KG1 (cell line): ENCODE results near the gene RPL7A.

Experiments used
- DNase-seq: peaks from one replicate; lab custom pipeline; 2025; lab: John Stamatoyannopoulos, UW

RPL7A gene

DNA sequence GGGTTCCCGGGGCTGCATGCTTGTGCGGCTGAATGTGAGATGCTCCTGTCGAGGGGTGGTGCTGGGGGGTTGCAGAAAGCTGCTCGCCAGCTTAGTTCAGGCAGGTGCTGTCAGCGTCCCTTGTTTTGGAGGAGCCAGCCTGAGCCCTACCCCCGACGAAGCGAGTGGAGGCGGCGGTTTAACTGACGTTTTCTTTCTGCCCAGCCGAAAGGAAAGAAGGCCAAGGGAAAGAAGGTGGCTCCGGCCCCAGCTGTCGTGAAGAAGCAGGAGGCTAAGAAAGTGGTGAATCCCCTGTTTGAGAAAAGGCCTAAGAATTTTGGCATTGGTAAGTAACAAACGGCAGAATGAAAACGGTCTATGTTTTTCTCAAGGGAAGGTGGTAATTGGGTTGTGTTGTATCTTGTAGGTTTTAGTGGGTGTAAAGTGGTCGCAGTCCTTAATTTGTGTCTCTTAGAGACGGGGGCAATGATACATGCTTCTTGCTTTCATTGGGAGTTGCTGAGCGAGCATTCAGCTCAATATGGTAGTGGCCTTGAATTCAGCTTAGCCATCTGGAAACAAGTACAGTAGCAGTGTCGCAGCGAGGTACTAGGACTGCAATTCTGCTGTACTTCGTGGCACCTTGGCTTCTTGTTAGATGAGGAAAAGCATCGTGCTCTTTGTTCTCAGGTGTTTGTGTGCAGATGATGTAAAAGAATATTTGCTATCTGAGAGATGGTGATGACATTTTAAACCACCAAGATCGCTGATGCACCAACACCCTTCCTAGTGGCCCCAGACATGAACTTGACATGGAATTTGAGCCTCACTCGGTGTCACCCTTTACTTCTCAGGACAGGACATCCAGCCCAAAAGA is 928 bp downstream of the RPL7A start:
- no peak for DNase-seq

- no peak for DNase-seq
Observed at GRCh38 chr9:133349965-133350616, 2.1 kb downstream of the RPL7A start.

DNA sequence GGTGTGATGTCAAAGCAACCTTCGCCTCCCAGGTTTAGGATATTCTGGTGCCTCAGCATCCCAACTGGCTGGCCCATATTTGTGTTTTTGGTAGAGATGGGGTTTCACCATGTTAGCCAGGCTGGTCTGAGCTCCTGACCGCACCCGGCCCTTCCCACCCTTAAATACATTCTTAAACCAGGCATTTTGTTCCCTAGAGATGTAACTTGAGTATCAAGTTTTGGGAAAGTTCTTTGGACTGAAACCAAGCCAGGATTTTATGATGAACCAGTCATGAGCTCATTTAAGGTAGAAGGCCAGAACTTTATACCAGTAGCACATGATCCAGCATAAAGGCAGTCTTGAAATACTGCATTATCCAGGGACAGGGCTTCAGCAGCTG is 3.5 kb downstream of the RPL7A start:
- no peak for DNase-seq

DNA sequence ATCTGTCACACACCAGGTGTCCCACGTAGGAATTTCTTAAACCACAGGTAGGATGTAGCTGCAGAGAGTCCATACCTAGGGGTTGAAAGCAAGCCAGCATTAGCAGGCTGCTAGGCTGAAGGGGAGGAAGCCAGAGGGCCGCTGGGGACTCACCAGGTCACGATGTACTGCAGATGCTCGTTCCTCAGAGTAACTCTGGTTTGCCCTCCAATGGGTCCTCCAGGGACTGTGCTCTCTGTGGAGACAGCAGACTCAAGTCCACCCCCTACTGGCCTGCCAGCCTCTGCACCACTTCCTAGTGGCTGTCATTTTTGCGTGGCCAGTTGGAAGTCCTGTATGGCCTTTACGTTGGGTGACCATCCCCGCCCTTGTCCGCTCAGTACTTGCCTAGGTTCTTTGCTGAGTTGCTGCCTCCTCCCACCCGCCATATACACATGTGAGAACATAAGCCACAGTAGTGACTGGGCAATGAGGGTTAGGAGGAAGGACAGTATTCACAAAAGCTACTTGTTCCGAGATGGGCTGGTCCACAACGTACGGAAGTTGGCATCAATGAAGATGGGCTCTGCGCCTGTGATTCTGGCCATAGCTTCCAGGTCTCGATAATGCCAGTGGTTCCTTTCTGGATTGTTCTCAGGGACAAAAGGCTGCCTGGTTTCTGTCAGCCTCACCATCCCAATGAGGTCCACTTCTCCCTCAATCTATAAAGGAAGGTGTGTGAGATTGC is 4.1 kb downstream of the RPL7A start:
- DNase-seq: no peak

DNA sequence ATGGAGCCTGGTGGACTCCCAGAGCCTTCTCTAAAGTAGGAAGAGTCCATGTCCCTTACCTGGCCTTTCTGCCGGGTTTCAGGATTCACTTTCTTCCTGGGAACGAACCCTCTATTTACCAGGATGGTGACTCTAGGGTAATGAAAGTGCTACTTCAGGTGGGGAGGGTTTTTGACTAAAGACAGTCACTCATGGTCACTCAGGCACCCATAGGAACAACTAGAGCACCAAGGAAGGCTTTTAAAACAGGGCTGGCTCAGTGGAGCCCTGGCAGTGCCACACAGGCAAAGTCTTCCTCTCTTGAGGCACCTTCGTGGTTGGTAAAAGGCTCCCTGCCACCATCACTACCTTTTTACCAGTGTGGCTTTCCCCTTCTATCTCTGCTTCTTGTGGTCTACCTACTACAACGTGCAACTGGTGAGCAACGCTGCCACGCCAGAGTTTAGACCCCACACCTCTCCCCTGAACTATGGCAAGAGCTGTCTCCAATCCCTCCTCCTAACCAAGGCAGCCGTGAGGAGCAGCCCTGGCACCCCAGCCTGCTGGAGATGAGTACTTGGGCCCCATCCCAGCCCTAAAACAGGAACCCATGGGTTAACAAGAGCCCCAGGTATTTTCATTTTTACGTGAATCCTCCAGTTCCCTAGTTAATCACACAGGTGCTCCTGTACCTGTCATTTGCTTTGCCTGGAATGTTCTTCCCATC is 4.8 kb downstream of the RPL7A start:
- DNase-seq: no peak

DNA sequence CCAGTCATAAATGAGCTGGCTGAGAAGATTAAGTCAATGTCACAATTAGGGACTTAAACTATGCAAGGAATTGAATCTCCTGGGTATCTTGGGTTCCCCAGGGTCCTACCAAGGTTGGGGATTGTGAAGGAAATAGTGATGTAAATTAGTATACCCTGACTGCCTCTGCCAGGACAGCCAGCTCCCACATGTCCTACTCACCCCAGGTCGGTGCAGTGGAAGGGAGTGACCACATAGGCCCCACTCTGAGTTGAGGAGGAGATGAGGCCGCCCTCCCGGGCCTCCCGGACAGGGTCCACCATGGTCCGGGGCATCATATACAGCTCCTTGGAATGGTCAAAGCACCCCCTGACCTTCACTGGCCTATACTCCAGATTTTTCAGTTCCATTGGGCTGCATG is 5.5 kb downstream of the RPL7A start:
- no peak for DNase-seq

DNA sequence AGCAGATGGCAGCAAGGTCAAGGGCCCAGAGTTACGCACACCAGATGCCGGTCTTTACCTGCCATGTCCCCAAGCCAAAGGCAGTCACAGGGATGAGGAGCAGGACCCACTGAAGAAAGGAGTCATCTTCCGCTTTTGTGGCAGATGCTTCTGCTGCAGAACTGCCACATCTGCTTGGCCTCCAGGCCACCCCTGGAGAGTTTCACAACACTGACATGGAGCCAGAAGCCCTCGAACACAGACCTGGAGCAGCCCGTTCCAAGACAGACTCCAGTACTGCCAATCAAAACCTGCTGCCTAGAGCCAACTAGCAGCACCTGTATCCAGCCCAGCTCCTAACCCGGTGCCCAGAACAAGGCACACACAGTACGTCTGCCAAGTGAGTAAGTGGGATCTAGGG is 6.7 kb downstream of the RPL7A start:
- no peak for DNase-seq

GRCh38 chr9:133355881-133356357 is 7.9 kb downstream of the RPL7A start:
- no peak for DNase-seq

- DNase-seq: peak; percentile 69
Observed at GRCh38 chr9:133356391-133357091, 8.5 kb downstream of the RPL7A start, which contains the start of the genes SURF1 and SURF2. SURF1 (minus strand) TSS chr9:133356487; CDS start chr9:133356453, 34 bp downstream. SURF2 (plus strand) TSS chr9:133356550; CDS start chr9:133356593, 43 bp downstream.

GRCh38 chr9:133357656-133358055 is 9.6 kb downstream of the RPL7A start:
- no peak for DNase-seq

GRCh38 chr9:133359399-133360175 is 11.6 kb downstream of the RPL7A start:
- no peak for DNase-seq

DNA sequence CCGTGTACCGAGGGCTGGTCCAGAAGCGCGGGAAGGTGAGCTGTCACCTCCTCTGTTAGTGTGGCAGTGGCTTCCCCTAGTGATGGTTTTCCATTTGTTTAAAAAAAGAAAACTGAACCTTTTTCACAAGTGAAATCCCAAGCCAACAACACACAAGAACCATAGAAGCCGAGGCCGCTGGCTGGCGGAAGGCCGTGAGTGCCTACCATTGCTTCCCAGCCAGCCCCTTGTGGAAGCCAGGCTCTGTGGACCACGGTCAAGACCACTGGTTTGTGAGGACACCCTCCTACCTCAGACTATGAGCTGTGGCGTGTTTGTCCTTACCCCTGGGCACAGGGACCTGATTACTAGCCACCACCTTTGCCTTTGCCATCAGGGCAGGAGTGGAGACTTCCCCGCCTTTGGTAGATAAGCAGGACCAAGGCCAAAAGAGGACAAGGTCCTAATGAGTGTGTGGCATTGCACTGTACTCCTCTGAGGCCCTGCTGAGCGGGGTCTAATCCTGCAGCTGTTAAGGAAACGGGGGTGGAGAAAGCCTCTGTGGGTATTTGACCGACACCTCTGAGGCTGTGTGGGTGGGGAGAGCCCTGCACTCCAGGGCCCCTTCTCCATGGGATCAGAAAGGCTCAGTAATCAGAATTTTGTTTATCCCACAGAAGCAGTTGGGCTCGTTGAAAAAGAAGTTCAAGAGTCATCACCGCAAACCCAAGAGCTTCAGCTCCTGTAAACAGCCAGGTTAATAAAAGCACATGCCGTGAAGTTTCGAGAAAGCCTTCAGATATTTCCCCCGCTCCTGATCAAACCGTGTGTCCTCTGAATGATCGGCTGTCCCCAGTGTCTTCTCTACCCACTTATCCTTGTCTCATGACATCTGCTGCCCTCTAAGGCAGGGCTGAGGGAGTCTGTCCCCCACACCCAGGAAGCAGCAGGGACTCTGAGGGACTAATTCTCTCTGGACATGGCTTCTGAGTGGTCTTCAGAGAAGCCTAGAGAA is 12.7 kb downstream of the RPL7A start:
- DNase-seq: no peak

GRCh38 chr9:133361507-133362092 is 13.6 kb downstream of the RPL7A start:
- DNase-seq: no peak

DNA sequence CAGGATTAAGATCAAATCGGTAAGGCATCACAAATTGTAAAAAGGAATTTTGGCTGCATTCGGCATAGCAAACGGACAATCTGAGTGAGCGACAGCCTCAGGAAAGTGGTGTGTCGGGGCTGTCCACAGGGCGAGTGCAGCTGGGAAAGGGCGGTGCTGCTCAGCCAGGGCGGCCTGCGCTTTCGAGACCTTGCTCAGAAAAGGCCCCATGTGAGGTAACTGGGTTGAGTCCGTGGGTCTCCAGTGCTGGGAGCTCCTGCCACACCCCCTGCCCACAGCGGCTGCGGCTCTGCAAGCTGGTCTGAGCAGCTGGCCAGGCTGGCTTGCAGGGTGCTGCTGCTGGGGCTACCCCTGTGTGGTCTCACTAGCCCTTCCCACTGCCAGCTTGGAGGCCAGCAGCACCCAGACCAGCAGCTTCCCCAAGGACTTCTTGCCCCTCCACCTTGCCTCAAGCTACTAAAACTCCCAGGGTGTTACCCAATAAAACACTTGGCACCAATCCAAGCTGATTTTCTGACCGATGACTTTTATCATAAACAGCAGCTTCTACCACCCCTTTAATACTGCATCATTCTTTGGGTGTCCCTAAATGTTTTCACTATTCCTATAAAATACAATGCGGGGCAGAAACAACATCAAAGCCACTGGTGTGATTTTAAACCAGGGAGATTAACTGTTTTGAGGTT is 14.5 kb downstream of the RPL7A start:
- DNase-seq: no peak

- DNase-seq: no peak
Observed at GRCh38 chr9:133366435-133366834, 18.4 kb downstream of the RPL7A start.

DNA sequence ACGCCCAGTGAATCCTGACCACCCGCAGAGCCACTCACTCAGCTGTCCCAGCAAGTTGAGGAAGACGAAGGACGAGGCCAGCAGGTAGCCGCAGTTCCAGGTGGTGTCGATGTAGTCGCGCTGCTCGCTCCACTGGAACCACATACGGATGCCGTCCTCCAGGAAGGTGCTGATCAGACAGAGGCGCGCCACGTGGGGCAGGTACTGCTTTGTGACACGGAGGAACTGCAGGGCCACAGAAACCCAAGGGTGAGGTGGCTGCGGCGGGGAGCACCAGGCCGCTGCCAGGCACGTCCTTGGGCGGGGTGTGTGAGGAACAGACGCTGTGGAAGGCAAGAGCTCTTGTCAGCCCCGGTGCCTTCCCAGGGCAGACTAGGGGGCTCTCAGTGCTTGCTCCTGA is 19.2 kb downstream of the RPL7A start:
- no peak for DNase-seq

DNA sequence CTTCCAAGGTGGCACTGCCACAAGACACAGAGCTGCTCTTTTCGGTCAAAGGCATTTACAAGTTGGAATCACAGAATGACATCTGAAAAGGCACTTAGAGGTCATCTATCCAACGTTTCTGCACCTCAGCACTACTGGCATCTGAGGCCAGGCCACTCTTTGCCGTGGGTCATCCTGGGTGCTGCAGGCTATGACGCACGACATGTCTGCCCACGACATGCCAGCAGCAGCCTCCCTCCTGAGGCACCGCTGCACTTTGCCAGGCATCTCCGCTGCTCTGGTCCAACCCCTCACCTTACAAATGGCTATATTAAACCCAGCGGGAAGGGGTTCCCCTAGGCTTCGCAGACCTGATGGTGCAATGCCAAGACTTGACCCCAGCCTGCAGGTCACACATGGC is 19.8 kb downstream of the RPL7A start:
- no peak for DNase-seq

GRCh38 chr9:133368249-133368881 is 20.3 kb downstream of the RPL7A start:
- DNase-seq: no peak
